OCI-LY3 (cell line): ENCODE results near the gene CD84.
"Not testable (repeated sequence)": the region's sequence is repeated elsewhere in the genome, so short reads cannot be mapped to it uniquely, and the experiment has no call there.

ENCODE experiments used
- H2AFZ ChIP-seq: fragments of 200-600, 300-600 bp; shearing (Covaris generic); 2 replicates; pipeline ENCODE4 v1.6.0; 2014; ENCODE audit warnings: antibody characterized with exemption, low read depth, low read length
- H3K27ac ChIP-seq: fragments of 200-600, 300-600 bp; sonication (generic); 2 replicates; pipeline ENCODE4 v1.5.1; 2014; ENCODE audit warnings: mild to moderate bottlenecking, low read length, moderate library complexity, mixed read lengths
- H3K27me3 ChIP-seq: fragments of 200-600, 300-600 bp; sonication (generic); 2 replicates; pipeline ENCODE4 v1.6.1; 2014; ENCODE audit warnings: low read depth, low read length, mixed read lengths
- H3K36me3 ChIP-seq: fragments of 200-600, 300-600 bp; sonication (generic); replicated peaks from 2 replicates; pipeline ENCODE3; 2014; ENCODE audit warnings: low read depth, low read length, mixed read lengths
- H3K4me1 ChIP-seq: fragments of 300-600, 200-600 bp; sonication (generic); 2 replicates; pipeline ENCODE4 v1.6.1; 2014; ENCODE audit warnings: low read length, mixed read lengths
- H3K4me2 ChIP-seq: fragments of 200-600, 300-600 bp; sonication (generic); 2 replicates; pipeline ENCODE4 v1.6.1; 2014; ENCODE audit warnings: low read length, mixed read lengths
- H3K4me3 ChIP-seq: fragments of 300-600, 200-600 bp; sonication (generic); 2 replicates; pipeline ENCODE4 v1.5.1; 2014; ENCODE audit warnings: antibody characterized with exemption, mild to moderate bottlenecking, low read length, moderate library complexity
- H3K79me2 ChIP-seq: fragments of 300-600, 200-600 bp; shearing (Covaris generic); 2 replicates; pipeline ENCODE4 v1.6.1; 2014; ENCODE audit warnings: mild to moderate bottlenecking, low read length, mixed read lengths
- H3K9ac ChIP-seq: fragments of 300-600, 200-600 bp; shearing (Covaris generic); 2 replicates; pipeline ENCODE4 v1.6.0; 2014; ENCODE audit warnings: mild to moderate bottlenecking, low read length, moderate library complexity
- H3K9me3 ChIP-seq: fragments of 200-600, 300-600 bp; shearing (Covaris generic); 2 replicates; pipeline ENCODE4 v1.6.1; 2014; ENCODE audit warnings: low read length, mixed read lengths; ENCODE audit not compliant: insufficient read depth
- H4K20me1 ChIP-seq: fragments of 200-600, 300-600 bp; sonication (generic); 2 replicates; pipeline ENCODE4 v1.6.1; 2016; ENCODE audit warnings: low read length, mixed read lengths; ENCODE audit not compliant: insufficient read depth
- EZH2phosphoT487 ChIP-seq: fragments of 200-600 bp; shearing (Covaris generic); IDR thresholded peaks from 2 replicates; pipeline ENCODE4 v1.6.1; 2018; ENCODE audit warnings: antibody characterized with exemption, mixed run types, low read depth
- TF ChIP-seq, protein P1 (sequence below): fragments of 200-600, 300-600 bp; sonication (generic); IDR thresholded peaks from 2 replicates; pipeline ENCODE4 v1.5.1; 2014; ENCODE audit warnings: antibody characterized with exemption, low read length, low read depth

The CD84 gene, protein sequence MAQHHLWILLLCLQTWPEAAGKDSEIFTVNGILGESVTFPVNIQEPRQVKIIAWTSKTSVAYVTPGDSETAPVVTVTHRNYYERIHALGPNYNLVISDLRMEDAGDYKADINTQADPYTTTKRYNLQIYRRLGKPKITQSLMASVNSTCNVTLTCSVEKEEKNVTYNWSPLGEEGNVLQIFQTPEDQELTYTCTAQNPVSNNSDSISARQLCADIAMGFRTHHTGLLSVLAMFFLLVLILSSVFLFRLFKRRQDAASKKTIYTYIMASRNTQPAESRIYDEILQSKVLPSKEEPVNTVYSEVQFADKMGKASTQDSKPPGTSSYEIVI

DNA sequence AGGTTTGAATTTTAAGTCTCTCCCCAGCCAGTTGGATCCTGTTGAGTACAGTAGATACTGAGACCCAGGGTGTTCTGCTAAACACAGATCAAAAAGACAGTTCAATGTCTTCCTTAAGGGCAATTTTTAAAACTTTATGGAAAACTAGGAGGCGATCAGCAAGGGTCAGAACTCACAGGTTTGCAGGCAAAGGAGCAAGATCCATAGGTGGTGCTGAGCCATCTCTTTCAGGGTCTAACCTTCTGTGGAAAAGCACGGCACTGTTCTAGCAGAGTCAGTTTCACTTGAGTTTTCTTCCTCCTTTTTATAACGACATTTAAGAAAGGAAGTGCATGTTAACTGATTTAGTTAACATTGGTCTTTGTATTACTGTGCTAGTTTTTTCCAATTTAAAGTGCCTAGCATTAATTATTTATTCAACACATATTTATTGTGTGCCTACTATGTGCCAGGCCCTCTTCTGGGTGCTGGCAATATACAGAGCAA is at the start of gene CD84:
Gene CD84, minus strand, starts transcription at position 281 of the 486 bp plus-strand sequence. Its CDS starts 59 bp downstream, at position 222.
- Histone ChIP-seq H3K4me1 (peaks cover 17% of the 10 kb centered on the region), H3K36me3 (no peaks in the 10 kb centered on the region), H3K4me3 (peak within 1 kb of the TSS; percentile 57), H4K20me1 (no peaks in the 10 kb centered on the region), H3K79me2 (no peaks in the 10 kb centered on the region), H3K9ac (peak within 1 kb of the TSS; percentile 36; the same call in 1 of the 2 replicates), H3K4me2 (peak within 1 kb of the TSS; percentile 63), H3K27ac (peak within 1 kb of the TSS; percentile 10; the same call in 1 of the 2 replicates), H3K27me3 (no peaks in the 10 kb centered on the region), H2AFZ (peak within 1 kb of the TSS; percentile 82), H3K9me3 (no peaks in the 10 kb centered on the region)
- no peak for TF ChIP-seq EZH2phosphoT487
- TF ChIP-seq, protein P1, sequence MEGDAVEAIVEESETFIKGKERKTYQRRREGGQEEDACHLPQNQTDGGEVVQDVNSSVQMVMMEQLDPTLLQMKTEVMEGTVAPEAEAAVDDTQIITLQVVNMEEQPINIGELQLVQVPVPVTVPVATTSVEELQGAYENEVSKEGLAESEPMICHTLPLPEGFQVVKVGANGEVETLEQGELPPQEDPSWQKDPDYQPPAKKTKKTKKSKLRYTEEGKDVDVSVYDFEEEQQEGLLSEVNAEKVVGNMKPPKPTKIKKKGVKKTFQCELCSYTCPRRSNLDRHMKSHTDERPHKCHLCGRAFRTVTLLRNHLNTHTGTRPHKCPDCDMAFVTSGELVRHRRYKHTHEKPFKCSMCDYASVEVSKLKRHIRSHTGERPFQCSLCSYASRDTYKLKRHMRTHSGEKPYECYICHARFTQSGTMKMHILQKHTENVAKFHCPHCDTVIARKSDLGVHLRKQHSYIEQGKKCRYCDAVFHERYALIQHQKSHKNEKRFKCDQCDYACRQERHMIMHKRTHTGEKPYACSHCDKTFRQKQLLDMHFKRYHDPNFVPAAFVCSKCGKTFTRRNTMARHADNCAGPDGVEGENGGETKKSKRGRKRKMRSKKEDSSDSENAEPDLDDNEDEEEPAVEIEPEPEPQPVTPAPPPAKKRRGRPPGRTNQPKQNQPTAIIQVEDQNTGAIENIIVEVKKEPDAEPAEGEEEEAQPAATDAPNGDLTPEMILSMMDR: no peak

DNA sequence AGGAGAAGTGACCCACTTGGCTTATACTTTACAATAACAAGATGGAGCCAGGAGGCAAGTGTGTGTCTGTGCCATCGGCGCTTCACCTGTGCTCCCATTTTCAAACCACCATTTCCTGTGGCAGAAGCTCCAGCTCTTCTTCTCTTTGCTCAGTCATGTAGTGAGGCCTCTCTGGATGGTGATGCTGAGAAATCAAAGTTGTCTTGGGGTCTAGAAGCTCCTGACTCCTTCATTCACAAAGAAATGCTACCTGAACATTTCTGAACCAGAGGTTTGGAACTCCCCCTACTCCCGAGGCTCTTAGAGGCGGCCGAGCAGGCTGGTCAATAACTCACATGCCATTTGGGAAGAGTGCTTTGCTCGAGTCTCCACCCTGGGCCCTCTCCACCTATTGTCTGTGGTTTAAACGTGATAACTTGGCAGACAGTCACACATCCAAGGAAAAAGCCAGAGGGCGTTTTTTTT is 49.5 kb upstream of the CD84 start:
- H3K4me2 ChIP-seq: no peak overlapping the region
- H4K20me1 ChIP-seq: no peaks in the 10 kb centered on the region
- no peaks in the 10 kb centered on the region for H3K79me2 ChIP-seq
- H3K4me3 ChIP-seq: no peak overlapping the region
- H3K27me3 ChIP-seq: no peaks in the 10 kb centered on the region
- H3K9ac ChIP-seq: no peak overlapping the region
- H2AFZ ChIP-seq: no peak overlapping the region
- no peaks in the 10 kb centered on the region for H3K9me3 ChIP-seq
- H3K27ac ChIP-seq: no peak overlapping the region
- TF ChIP-seq EZH2phosphoT487: no peak
- TF ChIP-seq, protein P1: no peak
- no peaks in the 10 kb centered on the region for H3K36me3 ChIP-seq
- H3K4me1 ChIP-seq: peaks cover 43% of the 10 kb centered on the region

DNA sequence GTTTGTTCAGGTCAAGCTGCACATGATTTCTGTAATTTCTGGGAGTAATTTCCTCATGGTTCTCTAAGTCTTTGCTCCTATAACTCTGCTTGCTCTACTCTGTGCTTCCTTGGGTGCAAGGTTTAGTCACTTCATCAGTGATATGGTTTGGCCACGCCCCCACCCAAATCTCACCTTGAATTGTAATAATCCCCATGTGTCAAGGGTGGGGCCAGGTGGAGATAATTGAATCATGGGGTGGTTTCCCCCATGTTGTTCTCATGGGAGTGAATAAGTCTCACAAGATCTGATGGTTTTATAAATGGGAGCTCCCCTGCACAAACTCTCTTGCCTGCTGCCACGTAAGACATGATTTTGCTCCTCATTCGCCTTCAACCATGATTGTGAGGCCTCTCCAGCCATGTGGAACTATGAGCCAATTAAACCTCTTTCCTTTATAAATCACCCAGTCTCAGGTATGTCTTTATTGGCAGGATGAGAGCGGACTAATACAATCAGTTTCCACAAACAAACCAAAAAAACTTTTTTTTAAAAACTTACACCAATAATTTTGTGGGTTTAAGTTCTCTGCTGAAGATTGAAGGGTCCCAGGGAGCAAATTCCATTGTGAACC is 48.5 kb upstream of the CD84 start:
- H3K27me3 ChIP-seq, H2AFZ ChIP-seq, H3K9me3 ChIP-seq, H3K79me2 ChIP-seq, H3K36me3 ChIP-seq, H3K4me2 ChIP-seq, H3K9ac ChIP-seq, H3K27ac ChIP-seq, H3K4me3 ChIP-seq, H4K20me1 ChIP-seq: not testable (repeated sequence)
- H3K4me1 ChIP-seq: peaks cover 54% of the 10 kb centered on the region

DNA sequence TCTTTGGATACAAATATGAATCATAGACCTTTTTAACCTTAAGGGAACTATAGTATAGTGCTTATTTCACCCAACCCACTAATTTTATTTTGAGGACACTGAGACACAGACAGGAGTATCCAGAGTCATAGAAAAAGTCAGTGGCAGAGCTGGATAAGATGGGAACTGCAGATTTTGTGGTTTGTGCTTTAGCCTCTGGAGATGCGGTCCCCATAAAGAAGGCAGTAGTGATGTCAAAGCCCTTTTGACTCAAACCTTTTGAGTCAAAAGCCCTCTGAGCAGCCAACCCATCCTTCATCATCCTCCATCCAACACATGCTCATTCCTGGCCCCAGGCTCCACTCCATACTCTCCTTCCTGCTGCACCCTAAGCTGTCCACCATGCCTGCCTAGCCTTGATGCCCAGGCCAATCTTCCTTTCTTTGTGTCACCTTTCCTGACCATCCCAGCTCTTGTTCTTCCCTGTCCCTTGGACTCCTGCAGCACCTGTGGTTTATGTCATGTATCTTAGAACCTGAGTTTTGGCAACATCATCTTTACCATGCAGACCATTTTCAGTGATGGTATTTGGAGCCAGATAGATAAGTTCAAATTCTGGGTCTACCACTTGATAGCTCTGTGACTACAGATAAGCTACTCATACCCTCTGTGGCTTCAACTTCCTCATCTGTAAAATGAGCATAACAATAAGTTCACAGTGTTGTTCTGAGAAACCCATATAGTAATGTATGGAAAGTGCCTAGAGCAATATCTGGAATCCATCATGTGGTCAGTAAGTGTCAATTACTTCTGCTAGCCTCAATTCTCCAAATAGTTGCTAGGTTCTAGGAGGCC is 47.4 kb upstream of the CD84 start:
- Histone ChIP-seq H3K4me1 (peaks cover 59% of the 10 kb centered on the region), H2AFZ (no peak overlapping the region), H3K27ac (no peak overlapping the region), H4K20me1 (no peaks in the 10 kb centered on the region), H3K79me2 (no peaks in the 10 kb centered on the region), H3K9ac (no peak overlapping the region), H3K36me3 (no peaks in the 10 kb centered on the region), H3K4me2 (peak overlapping the region; percentile 46), H3K27me3 (no peaks in the 10 kb centered on the region), H3K9me3 (no peaks in the 10 kb centered on the region), H3K4me3 (no peak overlapping the region)
- TF ChIP-seq EZH2phosphoT487: no peak
